Mammary epithelial cell (primary cell): ENCODE measurements around the gene ABHD8.
"Not testable (repeated sequence)": the region's sequence is repeated elsewhere in the genome, so short reads cannot be mapped to it uniquely, and the experiment has no call there.

ENCODE experiments used
- EZH2 ChIP-seq: IDR thresholded peaks from 2 replicates; pipeline ENCODE4 v1.6.1; 2012; ENCODE audit warnings: low read length, inconsistent platforms, borderline replicate concordance
- TF ChIP-seq, protein P1 (sequence below), 2 donors: IDR thresholded peaks in 1 of 2; conservative IDR thresholded peaks in 1 of 2; 2 replicates each; pipeline ENCODE4 v1.5.1; 2011 to 2012; ENCODE audit warnings: inconsistent platforms in 2 of 2, low read length in 2 of 2, mild to moderate bottlenecking in 2 of 2, control low read depth in 1 of 2, low read depth in 1 of 2; ENCODE audit not compliant: insufficient read depth in 1 of 2; ENCODE audit errors: extremely low read depth in 1 of 2

DNA sequence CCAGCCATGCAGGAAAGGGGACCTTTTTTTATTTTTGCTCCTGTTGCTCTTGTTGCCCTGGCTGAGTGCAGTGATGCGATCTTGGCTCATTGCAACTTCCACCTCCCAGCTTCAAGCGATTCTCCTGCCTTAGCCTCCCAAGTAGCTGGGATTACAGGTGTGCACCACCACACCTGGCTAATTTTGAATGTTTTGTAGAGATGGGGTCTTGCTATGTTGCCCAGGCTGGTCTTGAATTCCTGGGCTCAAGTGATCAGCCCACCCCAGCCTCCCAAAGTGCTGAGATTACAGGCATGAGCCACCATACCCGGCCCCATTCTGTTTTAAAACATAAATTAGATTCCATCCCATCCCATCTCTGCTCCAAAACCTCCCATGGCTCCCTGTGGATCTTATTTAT is 28.3 kb downstream of the ABHD8 start:
- TF ChIP-seq, protein P1, sequence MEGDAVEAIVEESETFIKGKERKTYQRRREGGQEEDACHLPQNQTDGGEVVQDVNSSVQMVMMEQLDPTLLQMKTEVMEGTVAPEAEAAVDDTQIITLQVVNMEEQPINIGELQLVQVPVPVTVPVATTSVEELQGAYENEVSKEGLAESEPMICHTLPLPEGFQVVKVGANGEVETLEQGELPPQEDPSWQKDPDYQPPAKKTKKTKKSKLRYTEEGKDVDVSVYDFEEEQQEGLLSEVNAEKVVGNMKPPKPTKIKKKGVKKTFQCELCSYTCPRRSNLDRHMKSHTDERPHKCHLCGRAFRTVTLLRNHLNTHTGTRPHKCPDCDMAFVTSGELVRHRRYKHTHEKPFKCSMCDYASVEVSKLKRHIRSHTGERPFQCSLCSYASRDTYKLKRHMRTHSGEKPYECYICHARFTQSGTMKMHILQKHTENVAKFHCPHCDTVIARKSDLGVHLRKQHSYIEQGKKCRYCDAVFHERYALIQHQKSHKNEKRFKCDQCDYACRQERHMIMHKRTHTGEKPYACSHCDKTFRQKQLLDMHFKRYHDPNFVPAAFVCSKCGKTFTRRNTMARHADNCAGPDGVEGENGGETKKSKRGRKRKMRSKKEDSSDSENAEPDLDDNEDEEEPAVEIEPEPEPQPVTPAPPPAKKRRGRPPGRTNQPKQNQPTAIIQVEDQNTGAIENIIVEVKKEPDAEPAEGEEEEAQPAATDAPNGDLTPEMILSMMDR (conservative IDR thresholded peaks at IDR 0.05 in 1 of 2, IDR thresholded peaks at IDR 0.05 in 1 of 2; ENCODE audit: extremely low read depth in 1 of 2, insufficient read depth in 1 of 2, low read depth in 1 of 2, low read length in 2 of 2) = not testable (repeated sequence)
- TF ChIP-seq EZH2 = not testable (repeated sequence)
